GM19351 (cell line): ENCODE measurements around the gene MGA.

ENCODE experiments used
- ATAC-seq: cut with Tn5 transposase; IDR thresholded peaks from one replicate; pipeline ENCODE4 v1.9.1; 2021; ENCODE audit warnings: mild to moderate bottlenecking, moderate library complexity; ENCODE audit not compliant: unreplicated experiment

The MGA gene

DNA sequence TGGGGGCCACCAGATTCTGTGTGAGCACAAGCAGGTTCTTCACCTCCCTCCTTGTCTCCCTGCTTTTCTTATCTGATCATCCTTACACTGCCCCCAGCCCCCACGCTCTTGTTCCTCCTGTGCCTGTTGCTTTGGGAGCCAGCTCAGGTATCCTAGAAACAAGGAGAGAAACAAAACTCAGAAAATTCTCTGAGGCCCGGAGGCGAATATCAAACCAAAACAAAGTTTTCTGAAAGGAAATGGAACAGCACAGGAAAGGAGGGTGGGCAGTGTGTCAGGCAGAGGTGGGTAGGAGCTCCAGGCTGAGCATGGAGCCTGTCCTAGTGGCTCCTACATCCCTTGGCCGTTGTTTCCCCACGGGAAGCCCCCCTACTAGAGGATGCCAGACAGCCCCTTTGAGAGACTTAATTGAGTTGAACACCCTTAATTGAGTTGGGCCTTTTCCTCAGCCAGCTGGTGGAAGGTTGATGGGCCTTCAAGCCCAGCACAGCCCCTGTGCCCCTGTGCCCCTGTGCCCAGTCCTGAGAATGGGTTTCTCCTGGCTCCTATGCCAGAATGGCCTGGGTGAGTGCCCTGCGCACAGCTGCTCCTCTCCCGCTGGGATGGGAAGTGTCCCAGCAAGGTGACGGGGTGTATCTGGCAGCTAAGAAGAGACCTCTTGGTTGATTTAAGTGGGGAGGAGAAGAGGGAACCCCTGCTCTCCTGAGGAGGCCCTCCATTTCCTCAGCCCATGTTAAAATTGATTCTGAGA lies 144.9 kb downstream of the MGA start:
- no peak for ATAC-seq

DNA sequence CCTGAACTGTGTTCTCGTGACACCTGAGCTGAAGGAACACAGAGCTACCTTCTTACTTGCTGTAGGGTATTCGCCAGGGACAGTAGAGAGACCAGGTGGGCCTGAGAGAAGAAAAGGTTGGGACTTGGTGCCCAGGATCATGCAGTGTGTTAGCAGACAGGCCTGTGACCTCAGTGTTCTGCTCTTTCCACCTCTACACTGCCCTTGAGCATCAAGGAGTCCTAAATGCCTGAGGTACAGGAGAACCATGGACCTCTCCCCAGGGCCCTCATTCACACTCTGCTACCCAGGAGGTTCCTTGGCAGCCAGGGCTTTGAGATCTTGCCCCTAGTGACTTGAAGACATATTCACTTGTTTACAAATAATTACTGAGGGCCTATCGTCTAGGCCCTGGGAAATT lies 145.5 kb downstream of the MGA start:
- ATAC-seq = no peak

DNA sequence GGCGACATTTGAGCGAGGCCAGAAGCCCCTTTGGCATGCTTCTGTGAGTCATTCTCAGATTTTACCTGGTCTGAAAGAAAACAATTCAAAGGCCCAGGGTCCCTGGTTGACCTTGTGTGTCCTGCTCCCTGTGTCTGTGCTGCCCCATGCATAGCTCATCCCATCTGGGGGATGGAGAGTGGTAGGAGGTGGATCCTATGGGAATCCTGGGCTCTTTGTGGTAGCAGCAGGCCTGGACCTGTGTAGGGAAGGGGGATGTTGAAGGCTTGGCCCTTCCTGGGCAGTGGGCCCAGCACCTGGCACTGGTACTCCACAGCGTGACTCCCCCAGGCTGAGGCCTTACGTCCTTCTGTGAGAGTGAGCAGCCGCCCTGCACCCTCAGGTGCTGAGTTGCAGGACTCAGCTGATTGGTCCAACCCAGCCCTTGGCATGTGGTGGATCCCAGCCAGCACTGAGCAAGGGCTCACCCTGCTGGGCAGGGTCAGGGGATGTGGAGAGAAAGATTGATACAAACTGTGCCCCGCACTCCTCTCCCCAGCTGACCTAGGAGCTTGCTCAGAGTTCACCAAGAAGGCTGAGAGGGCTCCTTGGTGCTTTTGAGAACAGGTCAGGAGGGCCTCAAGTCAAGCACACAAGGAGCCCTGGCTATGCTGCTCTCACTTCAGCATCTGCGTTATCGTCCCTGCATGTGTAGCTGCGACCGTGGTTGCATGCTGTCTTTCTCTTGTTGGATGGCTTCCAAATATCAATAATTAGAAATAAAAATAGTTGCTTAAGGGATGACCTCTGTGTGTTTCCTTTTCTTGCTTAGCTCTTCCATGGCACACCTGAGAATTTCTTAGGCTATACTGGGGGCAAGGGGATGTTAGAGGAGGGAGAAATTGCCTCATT lies 146.3 kb downstream of the MGA start:
- no peak for ATAC-seq

DNA sequence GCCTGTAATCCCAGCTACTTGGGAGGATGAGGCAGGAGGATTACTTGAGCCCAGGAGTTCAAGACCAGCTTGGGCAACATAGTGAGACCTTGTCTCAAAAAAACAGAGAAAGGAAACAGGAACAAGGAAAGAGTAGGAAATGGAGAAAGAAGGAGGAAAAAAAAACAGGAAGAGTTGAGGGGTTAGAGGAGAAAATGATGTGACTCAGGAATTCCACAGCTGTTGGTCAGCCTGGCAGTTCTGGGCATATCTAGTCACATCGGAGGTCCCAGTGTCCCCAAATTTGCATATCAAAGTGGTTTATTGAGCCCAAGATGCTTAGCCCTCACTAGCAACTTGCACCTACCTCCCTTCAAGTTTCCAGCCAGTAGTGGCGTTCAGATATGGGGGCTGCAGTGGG lies 148.9 kb downstream of the MGA start:
- ATAC-seq = no peak

DNA sequence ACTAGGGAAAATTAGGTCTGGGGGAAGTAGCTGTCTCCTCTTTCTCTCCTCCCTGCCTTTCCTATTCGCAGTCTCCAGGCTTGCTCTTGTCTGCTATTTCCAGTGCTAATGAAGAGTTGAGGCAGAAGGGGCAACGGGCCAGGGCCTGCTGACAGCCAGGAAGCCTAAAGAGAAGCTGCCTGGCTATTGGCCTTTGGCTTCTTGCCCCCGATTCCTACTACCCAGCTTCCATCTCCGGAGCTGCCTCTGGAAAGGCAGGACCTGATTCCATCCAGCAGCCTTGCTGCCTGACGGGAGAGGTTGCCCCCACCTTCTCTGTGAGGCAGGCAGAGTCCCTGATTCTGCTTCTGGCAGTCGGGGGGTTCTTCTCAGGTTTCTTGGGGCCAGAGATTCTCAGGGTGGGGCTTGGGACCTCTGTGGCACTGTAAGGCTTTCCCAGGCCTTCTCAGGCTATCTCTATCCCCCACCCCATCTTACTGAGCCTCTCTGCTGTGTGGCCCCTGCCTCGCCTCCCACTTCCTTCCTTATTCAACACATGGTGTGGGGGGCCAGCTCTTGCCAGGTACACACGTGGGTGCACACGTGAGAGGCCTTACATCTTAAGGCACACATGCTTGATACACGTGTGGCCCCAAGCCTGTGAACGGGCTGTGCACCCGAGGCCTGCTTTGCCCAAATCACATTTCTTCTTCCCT lies 149.5 kb downstream of the MGA start:
- ATAC-seq = no peak

DNA sequence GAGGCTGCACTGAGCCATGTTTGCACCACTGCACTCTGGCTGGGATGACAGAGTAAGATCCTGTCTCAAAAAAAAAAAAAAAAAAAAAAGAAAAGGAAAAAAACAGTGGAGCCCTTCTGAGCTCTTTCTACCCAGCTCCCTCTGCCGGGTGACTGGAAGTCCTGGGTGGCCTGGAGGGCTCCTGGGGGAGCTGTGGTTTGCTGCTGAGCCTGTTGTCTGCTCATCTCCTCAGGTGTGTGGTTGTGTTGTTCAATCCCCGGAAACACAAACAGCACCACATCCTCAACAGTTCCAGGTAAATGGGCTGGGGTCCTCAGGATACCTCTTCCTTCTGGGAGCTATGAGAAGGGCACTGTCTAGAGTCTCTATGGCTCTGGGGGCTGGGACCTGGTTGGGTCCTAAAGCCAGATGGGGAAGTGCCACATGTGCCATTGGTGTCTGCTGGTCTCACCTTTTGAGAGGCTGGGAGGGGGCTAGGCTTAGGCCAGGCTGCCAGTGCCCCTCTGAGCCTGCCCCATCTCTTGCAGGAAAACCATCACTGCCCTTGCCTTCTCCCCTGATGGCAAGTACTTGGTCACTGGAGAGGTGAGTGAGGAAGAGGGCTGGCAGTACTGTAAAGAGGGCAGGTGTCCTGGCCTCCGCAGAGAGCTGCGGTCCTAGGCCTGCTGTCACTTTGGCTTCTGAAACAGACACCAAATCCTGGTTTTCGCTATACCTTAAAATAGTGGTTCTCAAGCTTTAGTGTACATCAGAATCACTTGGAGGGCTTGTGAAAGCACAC lies 150.6 kb downstream of the MGA start:
- ATAC-seq = no peak

DNA sequence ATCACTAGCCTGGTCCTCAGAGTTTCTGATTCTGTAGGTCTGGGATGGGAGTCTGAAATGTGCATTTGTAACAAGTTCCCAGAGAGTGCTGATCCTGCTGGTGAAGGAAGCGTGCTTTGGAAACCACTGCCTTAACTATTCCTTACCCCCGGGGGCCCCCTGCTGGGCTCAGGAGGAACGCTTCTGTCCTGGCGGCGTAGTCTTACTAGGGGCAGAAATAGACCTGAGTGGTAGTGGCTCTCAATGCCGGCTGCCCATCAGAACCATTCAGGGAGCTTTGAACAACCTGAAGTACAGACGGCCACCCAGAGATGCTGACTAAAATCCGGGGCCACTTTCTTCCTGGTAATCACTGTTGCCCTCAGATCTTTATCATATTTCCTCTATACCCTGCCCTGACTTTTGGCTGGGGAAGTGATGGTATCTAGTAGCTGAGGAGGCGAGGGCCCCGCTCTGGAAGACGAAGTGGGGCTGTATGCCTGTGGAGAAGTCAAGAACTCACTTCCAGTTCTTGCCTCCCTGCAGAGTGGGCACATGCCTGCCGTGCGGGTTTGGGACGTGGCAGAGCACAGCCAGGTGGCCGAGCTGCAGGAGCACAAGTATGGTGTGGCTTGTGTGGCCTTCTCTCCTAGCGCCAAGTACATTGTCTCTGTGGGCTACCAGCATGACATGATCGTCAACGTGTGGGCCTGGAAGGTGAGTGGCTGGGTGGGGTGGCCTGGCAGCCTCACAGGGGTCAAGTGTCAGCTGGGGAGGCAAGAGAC lies 151.4 kb downstream of the MGA start:
- ATAC-seq = no peak

DNA sequence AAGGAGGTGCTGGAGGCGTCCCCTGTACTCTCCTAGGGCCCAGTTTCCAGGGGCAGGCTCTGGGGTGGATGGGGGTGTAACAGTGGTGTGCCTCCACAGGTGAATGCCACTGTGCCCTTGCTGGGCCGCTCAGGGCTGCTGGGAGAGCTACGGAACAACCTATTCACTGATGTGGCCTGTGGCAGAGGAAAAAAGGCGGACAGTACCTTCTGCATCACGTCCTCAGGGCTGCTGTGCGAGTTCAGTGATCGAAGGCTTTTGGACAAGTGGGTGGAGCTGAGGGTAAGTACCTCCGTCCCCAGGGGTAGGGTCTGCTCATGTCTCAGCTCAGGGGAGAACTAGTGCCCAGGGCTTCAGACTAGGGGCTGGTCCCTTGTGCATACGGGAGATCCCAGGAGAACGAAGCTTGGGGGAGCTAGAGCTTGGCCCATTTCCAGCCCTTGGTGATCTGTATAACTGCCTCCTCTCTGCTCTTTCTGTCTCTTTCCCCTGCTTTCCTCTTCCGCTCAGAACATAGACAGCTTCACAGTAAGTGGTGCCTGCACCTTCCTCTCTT lies 152.7 kb downstream of the MGA start:
- no peak for ATAC-seq

DNA sequence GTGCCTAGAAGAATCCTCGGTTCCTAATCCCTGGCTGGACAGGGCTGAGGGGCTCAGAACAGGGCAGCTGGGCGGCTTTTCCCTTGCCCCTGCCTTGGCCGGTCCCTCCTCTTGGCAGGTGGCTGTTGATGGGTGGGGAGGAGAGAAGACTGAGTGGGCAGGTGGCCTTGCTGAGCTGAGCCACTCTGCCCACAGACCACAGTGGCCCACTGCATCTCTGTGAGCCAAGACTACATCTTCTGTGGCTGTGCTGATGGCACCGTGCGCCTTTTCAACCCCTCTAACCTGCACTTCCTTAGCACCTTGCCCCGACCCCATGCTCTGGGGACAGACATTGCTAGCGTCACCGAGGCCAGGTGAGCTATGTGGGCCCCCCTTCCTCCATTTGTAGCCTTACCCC lies 153.2 kb downstream of the MGA start:
- no peak for ATAC-seq

DNA sequence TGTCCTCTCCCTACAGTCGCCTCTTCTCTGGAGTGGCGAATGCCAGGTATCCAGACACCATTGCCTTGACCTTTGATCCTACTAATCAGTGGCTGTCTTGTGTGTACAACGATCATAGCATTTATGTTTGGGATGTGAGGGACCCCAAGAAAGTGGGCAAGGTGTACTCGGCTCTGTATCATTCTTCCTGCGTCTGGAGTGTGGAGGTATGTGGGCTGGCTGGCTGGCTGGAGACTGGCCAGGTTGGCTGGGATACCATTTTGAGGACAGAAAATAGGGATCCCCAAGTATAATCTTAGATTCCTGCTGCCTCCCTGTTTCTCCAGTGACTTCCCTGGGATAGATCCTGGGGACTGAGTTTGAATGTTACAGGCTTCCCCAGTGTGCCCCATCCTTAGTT lies 154.3 kb downstream of the MGA start:
- no peak for ATAC-seq

DNA sequence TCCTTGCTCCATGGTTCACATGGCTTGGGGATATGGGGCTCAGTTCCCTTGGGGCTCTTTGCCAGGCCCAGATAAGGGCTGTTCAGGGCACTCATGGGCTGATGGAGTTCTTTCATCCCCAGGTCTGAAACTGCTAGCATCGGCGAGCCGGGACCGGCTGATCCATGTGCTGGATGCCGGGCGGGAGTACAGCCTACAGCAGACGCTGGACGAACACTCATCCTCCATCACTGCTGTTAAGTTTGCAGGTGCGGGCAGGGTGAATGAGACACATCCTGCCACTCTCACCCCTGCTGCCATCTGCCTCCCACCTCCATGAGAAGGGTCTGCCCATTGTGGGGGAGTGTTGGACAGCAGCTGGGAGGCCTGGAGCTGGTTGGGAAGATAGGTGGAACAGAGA lies 156.6 kb downstream of the MGA start:
- ATAC-seq = no peak

DNA sequence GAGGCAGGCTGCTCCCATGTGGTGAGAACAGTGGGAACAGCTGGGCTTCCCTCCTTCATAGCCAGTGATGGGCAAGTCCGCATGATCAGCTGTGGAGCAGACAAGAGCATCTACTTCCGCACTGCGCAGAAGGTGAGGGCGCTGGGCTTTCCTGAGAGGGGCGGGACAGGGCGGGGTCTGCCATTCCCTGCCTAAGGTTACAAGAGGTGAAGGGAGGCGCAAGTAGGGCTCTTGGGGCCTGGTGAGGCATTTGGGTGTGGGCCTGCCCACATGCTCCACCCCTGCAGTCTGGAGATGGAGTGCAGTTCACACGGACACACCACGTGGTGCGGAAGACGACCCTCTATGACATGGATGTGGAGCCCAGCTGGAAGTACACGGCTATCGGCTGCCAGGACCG lies 157.1 kb downstream of the MGA start:
- ATAC-seq = no peak

DNA sequence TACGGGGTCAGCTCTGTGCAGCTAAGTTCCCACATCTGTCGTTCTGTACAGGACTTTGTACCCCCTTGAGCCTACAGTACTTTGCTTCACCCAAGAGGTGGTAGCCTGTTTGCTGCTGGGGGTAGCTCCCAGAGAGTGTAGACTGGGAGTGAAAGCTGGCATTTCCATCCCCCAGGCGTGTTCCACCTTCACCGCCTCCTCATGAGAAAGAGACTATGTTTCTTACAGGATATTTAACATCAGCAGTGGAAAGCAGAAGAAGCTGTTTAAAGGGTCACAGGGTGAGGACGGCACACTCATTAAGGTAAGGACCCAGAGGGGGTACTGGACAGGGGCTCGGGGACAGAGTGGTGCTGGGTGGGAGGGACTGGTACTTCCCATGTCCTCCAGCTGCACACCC lies 157.6 kb downstream of the MGA start:
- ATAC-seq = no peak

DNA sequence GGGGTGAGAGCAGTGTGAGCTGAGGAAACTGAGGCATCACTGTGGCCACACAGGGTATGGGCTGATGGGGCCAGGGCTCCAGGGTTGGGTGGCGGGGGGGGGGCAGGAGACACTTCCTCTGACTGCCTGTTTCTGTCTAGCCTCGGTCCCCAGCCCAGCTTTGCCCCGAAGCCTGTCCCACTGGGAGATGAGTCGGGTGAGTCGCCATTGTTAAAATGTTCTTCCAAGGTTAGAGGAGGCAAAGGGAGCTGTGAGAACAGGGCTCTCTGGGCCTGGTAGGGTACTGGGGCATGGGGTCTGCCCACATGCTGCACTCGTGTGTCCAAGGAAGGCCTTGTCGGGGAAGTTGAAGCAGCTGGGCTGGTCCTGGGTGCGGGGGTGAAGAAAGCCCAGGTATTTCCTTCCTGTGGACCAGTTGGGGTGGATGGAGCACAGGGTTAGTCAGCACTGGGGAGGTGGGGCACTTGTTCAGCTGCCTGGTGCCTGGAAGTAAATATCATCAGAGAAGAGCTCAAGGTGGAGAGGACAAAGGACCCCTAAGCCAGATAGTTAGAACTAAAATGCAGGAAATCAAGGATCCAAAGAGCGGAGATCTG lies 159.3 kb downstream of the MGA start:
- no peak for ATAC-seq

DNA sequence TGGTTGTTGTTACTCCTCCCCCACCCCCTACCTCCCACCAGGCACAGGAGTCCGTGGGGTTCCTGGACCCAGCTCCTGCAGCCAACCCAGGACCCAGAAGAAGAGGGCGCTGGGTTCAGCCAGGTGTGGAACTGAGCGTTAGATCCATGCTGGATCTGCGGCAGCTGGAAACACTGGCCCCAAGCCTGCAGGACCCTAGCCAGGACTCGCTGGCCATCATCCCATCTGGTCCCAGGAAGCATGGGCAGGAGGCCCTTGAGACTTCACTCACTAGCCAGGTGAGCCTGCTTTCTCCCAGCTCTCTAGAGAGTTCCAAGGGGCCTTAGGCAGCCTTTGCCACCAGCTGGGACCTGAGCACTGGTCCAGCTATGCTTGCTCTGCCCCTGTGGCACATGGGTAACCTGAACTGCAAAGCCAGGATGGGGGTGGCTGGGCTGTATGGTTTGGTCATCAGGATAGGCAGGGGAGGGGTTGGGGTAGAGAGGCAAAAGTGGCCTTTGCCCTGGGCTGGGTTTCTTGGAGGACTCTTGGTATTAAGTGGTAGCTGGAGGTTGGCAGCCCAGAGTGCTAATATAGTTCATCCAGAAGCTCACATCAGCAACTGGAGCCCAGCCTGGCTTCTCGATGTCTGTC lies 160.7 kb downstream of the MGA start:
- no peak for ATAC-seq

DNA sequence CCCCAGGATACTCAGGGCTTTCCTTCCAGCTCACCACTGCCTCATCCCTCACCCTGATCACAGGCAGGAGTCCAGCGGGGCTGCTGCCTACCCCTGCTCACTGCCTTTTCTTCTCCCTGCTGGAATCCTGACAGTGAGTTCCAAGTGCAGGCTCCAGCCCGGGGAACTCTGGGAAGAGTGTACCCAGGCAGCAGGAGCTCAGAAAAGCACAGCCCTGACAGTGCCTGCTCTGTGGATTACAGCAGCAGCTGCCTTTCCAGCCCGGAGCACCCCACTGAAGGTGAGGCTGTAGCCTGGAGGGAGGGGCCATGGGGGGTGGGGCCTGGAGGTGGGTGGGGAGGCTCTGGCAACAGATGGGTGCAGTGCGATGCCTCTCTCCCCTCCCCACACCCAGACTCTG lies 161.6 kb downstream of the MGA start:
- ATAC-seq = no peak

DNA sequence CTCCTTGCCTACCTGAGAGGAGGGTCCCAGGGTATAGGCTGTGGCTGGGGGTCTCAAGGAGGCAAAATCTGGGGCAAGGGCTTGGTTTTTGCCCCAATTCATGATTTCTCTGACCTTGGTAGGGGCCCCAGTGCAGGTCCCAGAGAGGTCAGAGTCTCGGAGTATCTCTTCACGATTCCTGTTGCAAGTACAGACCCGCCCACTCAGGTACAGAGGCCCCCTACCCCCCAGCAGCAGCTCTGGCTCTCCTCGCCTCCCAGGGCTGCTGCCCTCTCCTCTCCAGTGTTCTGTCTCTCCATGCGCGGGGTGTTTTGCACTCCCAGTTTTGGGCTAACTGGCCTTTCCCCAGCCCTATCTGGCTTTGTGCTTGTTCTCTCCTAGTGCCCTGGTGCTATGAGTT lies 162.3 kb downstream of the MGA start:
- ATAC-seq = no peak
